Non-pigmented ciliary epithelial cell (primary cell): ENCODE results near the gene NANP.
"Not testable (repeated sequence)": the region's sequence is repeated elsewhere in the genome, so short reads cannot be mapped to it uniquely, and the experiment has no call there.

Experiments used
- DNase-seq: peaks from one replicate; pipeline ENCODE4 v3.0.0-alpha.2; 2010; ENCODE audit warnings: low read depth

The NANP gene

GRCh38 chr20:25606094-25606695 lies 17.6 kb downstream of the NANP start:
- DNase-seq = no peak

- DNase-seq = no peak
Observed at GRCh38 chr20:25605148-25605547, 18.7 kb downstream of the NANP start.

DNA sequence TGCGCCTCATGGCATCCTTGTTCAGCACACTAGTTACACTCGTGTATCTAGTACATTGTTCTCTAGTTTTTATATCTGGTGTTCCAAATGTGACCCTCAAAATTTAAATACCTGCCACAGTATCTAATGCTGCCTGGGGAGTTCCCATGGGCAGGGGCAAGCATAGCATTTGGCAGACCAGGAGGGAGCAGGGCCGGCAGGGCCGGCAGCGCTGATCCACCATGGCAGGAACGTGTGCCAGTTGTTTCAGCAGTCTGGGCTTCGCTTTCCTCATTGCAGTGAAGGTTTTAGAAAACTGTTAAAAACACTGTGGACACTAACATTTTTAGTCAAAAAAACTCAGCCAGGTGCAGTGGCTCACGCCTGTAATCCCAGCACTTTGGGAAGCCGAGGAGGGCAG lies 19.2 kb downstream of the NANP start:
- DNase-seq = no peak

GRCh38 chr20:25602914-25603309 lies 20.9 kb downstream of the NANP start:
- DNase-seq = not testable (repeated sequence)

DNA sequence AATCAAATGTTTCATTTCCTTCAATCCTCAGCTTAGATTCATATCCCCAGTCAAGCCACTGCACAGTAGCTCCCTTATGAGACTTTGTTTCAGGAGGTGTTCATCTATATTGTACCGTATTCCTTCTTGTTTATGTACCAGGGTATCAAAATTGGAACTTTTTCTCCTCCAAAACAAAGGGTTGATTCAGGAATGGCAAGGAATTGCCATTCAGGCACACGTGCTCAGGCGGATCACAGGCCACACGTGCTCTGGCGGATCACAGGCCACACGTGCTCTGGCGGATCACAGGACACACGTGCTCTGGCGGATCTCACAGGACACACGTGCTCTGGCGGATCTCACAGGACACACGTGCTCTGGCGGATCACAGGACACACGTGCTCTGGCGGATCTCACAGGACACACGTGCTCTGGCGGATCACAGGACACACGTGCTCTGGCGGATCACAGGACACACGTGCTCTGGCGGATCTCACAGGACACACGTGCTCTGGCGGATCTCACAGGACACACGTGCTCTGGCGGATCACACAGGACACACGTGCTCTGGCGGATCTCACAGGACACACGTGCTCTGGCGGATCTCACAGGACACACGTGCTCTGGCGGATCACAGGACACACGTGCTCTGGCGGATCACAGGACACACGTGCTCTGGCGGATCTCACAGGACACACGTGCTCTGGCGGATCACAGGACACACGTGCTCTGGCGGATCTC lies 21.5 kb downstream of the NANP start:
- not testable (repeated sequence) for DNase-seq

DNA sequence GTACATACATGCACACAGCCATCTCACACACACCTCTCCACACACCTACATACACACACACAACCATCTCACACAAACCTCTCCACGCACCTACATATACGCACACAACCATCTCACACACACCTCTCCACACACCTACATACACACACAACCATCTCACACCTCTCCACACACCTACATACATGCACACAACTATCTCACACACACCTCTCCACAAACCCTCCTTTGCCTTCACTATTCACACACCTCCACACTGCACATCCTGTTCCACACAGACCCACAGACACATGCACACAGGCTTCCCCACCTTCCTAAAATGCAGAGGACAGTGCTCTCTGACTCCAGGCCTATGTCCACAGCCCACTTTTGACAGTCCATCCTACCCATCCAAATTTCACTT lies 22.2 kb downstream of the NANP start:
- no peak for DNase-seq

GRCh38 chr20:25600632-25601031 lies 23.2 kb downstream of the NANP start:
- DNase-seq = no peak

DNA sequence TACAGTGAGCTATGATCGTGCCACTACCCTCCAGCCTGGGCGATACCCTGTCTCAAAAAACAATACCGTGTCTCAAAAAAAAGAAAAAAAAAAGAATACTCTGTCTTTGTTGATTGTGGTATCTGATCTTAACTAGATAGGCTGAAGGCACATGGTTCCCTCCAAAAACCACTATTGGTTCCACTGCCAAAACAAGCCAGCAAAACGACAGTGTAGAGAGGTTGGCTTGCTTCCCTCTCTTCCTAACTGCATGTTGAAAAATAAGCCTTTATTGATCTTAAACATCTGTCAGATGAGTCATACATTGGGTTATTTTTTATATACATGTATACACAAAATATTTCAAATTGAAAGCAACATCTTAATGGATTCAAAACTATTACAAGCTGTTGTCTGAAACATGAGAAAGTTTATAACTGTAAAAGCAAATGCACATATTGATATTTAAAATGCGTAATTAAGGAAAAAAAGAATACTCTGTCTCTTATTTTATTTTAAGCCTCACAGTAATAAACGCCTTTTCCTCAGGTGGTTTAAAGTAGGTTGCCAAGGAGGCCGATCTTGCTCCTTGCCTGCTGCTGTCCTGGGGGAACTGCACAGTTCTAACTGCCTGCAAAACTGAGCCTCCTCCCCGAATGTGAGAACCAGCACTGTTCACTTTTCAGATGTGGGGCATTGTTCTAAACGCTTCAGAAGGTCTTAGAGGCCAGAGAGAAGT lies 31.5 kb downstream of the NANP start:
- DNase-seq = no peak

- not testable (repeated sequence) for DNase-seq
Observed at GRCh38 chr20:25590778-25591177, 33.0 kb downstream of the NANP start.

DNA sequence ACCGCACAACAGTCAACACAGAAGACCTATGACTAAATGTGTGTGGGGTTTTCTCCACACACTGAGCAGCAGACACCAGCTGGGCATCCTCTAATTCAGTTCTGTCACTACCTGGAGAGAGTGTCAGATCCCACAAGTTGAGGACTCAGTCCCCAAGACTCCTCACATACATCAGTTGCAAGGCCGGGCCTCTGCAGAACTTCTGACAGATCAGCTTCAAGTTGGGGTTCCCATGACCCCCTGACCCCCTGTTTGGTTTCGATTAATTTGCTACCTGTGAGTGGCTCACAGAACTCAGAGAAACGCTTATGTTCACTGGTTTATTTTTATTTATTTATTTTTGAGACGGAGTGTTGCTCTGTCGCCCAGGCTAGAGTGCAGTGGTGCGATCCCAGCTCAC lies 35.3 kb downstream of the NANP start:
- no peak for DNase-seq

- no peak for DNase-seq
Observed at GRCh38 chr20:25587536-25587935, 36.3 kb downstream of the NANP start.

DNA sequence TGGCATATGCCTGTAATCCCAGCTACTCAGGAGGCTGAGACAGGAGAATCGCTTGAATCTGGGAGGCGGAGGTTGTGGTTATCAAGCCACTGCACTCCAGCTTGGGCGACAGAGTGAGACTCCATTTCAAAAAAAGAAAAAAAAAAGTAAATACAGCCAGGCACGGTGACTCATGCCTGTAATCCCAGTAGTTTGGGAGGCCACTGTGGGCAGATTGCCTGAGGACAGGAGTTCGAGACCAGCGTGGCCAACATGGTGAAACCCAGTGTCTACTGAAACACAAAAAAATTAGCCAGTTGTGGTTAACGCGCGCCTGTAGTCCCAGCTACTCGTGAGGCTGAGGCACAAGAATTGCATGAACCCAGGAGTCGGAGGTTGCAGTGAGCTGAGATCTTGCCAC lies 36.9 kb downstream of the NANP start:
- DNase-seq = no peak

DNA sequence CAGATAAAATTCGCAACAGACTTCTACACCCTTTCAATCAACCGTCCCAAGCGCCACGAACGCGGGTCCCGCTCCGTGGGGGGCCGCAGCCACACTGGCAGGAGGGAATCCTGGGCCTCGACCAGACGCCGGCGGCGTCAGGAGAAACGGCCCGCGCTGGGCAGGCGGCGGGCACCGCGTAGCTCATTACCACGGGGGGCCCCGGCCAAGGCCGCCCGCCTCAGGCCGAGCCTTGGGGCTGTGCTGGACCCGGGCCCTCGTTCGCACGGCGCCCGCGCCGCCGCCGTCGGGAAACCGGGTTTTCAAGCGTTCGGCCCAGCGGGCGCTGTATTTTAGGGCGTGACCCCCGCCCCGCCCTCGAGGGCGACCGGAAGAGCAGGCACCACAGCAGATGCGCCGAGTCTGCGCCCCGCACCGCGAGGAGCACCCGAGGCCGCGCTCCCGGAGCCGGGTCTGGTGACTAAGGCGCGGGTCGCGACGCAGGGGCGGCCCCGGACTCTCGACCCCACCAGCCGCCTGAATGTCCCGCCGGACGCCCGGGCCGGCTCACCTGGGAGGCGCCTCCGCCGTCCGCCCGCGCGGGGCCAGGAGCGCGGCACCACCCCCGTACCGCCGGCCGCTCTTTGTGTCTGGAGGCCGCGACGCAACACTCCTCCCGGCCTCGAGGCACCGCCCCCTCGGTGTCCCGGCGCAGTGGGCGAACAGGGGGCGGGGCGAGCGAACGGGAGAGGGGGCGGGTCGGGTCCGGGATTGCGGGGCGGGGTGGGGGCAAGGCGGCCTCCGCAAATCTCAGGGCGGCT lies 38.7 kb downstream of the NANP start, which contains the start of gene NINL:
NINL (minus strand) TSS at position 627 of the 800 bp plus-strand sequence. CDS start 58,944 bp downstream, outside the sequence.
- no peak for DNase-seq

DNA sequence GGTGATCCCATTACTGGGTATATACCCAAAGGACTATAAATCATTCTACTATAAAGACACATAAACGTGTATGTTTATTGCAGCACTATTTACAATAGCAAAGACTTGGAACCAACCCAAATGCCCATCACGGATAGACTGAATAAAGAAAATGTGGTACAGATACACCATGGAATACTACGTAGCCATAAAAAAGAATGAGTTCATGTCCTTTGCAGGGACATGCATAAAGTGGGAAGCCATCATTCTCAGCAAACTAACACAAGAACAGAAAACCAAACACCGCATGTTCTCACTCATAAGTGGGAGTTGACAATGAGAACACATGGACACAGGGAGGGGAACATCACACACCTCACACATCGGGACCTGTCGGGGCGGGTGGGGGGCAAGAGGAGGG lies 40.2 kb downstream of the NANP start:
- not testable (repeated sequence) for DNase-seq

- DNase-seq = no peak
Observed at GRCh38 chr20:25580711-25581110, 43.1 kb downstream of the NANP start.

- no peak for DNase-seq
Observed at GRCh38 chr20:25579081-25579770, 44.6 kb downstream of the NANP start.

DNA sequence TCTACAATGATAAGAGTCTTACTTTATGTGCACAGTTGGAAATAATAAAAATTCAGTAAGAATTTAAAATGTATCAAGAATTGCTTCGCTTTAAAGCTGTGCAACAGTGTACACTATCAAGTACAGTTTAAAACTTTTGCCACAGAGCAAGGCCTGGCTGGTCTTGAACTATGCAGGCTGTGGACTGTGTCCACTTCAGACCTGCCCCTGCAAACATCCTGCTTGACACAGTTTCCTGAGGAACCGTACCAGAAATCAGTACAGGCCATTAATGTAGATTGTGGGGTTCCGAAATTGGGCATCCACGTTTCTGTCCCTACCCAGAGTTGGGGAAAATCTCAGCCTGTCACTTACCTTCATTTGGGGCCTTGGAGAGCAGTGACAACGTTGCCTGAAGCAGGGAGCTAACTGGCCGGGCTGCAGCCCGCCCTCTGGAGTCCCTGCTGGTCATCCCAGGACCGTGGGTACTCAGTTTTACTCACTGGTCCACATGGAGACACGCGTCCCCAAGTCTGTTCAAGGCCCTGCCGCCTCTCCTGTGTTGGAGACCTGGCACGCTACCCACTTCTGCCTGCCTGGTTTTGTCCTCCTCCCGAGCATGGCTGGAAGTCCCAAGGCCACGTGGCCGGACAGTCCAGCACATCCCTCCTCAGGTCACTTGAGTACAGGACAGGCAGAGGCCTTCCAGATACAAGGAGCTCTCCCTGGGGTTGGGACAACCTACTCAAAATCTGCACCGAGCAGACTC lies 46.9 kb downstream of the NANP start:
- DNase-seq = no peak

DNA sequence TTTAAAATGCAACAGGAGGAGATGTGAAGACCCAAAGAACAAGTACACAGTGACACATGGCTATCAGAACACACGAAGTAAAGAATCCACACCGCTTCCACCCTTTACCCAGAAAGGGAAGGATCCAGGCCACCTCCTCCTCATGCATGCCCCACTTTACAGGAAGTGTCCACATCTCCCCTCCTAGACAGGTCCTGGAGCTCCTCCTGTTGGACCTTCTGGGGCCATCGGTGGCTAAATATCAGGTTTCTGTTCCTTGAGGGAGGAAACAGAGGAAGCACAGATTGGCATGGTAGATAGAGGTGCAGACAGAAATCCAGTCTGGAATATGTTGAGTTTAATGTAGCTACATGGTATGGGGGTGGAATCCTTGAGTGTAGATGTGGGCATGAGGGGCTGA lies 49.4 kb downstream of the NANP start:
- DNase-seq = no peak

DNA sequence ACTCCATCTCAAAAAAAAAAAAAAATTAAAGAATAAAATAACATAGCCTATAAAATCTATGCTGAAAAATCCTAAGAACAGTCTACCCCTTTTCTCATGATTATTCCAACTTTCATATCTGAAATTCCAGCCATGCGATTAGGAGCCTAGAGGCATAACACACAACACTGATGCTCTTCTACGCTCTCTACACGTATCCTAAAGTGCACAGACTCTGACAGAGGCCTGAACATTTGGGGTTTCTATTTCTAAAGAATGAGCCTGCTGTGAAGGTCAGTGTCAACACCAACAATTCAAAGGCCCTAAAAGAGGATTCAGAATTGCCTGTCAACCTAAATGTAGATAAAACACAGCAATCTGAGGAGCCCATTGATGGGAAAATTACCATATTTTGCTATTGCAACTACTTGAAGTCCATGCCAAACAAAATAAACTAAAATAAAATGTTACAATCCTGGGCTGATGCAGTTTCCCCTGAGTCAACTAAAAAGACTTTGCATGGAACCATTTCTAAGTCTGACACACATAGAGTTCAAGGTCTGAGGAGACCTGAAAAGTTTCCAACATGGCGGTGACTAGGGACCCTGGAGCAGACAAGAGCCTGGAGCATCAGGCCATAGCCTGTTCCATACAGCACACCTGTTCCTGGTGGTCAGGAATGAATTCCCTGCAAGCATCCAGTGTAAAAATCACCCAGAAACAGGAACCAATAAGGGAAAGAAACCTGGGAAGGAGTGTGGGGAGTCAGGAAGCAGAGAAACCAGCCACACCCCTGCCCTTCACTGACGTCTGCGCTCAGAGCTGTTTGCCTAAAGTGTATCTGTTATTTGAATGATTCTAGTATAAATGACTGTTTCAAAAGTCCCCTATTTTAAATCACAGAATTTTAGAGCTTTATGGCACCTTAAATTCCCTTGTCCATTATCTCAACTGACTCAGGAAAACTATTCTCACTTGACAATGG lies 50.2 kb downstream of the NANP start:
- no peak for DNase-seq

GRCh38 chr20:25571817-25572216 lies 52.0 kb downstream of the NANP start:
- no peak for DNase-seq
